Neuronal stem cell (in vitro differentiated cells): Measurements from ENCODE around the gene SNRNP40.

Source experiments
- DNase-seq: peaks from one replicate; pipeline ENCODE4 v3.0.0-alpha.2; 2013; ENCODE audit warnings: low spot score
- H2AFZ ChIP-seq: one replicate; pipeline ENCODE4 v1.6.1; 2013; ENCODE audit warnings: mild to moderate bottlenecking, low read length, inconsistent platforms
- H2AK5ac ChIP-seq: 2 replicates; pipeline ENCODE4 v1.6.1; 2013; ENCODE audit warnings: low read depth, mild to moderate bottlenecking, inconsistent platforms, low read length, moderate library complexity, mixed read lengths
- H2BK120ac ChIP-seq: 2 replicates; pipeline ENCODE4 v1.6.1; 2013; ENCODE audit warnings: low read depth, mild to moderate bottlenecking, inconsistent platforms, low read length, moderate library complexity, mixed read lengths
- H2BK12ac ChIP-seq: one replicate; pipeline ENCODE4 v1.6.1; 2013; ENCODE audit warnings: low read length, inconsistent platforms
- H2BK15ac ChIP-seq: 2 replicates; pipeline ENCODE4 v1.6.1; 2013; ENCODE audit warnings: mild to moderate bottlenecking, low read length, inconsistent platforms, mixed read lengths
- H2BK5ac ChIP-seq: one replicate; pipeline ENCODE4 v1.6.1; 2013; ENCODE audit warnings: inconsistent platforms, mild to moderate bottlenecking, low read length, moderate library complexity
- H3K14ac ChIP-seq: one replicate; pipeline ENCODE4 v1.6.1; 2013; ENCODE audit warnings: low read length, inconsistent platforms
- H3K18ac ChIP-seq: 2 replicates; pipeline ENCODE4 v1.6.1; 2013; ENCODE audit warnings: low read length, inconsistent platforms
- H3K23ac ChIP-seq: 2 replicates; pipeline ENCODE4 v1.6.1; 2013; ENCODE audit warnings: low read depth, mild to moderate bottlenecking, mixed read lengths, low read length, inconsistent platforms; ENCODE audit not compliant: poor library complexity
- H3K27ac ChIP-seq: replicated peaks from 3 replicates; pipeline ENCODE4 v1.5.1; 2013; ENCODE audit warnings: low read length, inconsistent platforms
- H3K27me3 ChIP-seq, 3 experiments: 2 replicates each; pipeline ENCODE4 v1.6.1; 2013; ENCODE audit warnings: low read length in 3 of 3, mild to moderate bottlenecking in 2 of 3, inconsistent platforms in 1 of 3, low read depth in 1 of 3, mixed read lengths in 1 of 3, moderate library complexity in 1 of 3; ENCODE audit not compliant: control insufficient read depth in 3 of 3, insufficient read depth in 3 of 3
- H3K36me3 ChIP-seq, 2 donors: replicated peaks in 1 of 2; 2 replicates each; pipeline ENCODE4 v1.6.1; 2013; ENCODE audit warnings: low read length in 2 of 2; ENCODE audit not compliant: control insufficient read depth in 2 of 2, insufficient read depth in 2 of 2
- H3K4ac ChIP-seq: 2 replicates; pipeline ENCODE4 v1.6.1; 2013; ENCODE audit warnings: inconsistent platforms, mild to moderate bottlenecking, low read length, moderate library complexity
- H3K4me1 ChIP-seq, 2 donors: 1 replicate in 1 of 2; 2 replicates in 1 of 2; pipeline ENCODE4 v1.6.1; 2013; ENCODE audit warnings: low read length in 2 of 2, low read depth in 1 of 2; ENCODE audit not compliant: control insufficient read depth in 2 of 2, insufficient read depth in 1 of 2
- H3K4me2 ChIP-seq: one replicate; pipeline ENCODE4 v1.6.1; 2013; ENCODE audit warnings: mild to moderate bottlenecking, low read length, inconsistent platforms; ENCODE audit not compliant: insufficient read depth, poor library complexity, severe bottlenecking
- H3K4me3 ChIP-seq, 2 donors: 2 replicates each; pipeline ENCODE4 v1.5.1; 2013; ENCODE audit warnings: low read length in 2 of 2, mild to moderate bottlenecking in 2 of 2, inconsistent platforms in 1 of 2, moderate library complexity in 1 of 2
- H3K79me1 ChIP-seq: one replicate; pipeline ENCODE4 v1.6.1; 2013; ENCODE audit warnings: low read depth, mild to moderate bottlenecking, inconsistent platforms, low read length, moderate library complexity
- H3K9ac ChIP-seq: one replicate; pipeline ENCODE4 v1.6.1; 2013; ENCODE audit warnings: mild to moderate bottlenecking, low read depth, low read length, inconsistent platforms; ENCODE audit not compliant: poor library complexity
- H3K9me3 ChIP-seq, 2 donors: replicated peaks in 1 of 2; 2 replicates each; pipeline versions ENCODE3 to v1.6.1; 2013; ENCODE audit warnings: low read length in 2 of 2, mild to moderate bottlenecking in 2 of 2, inconsistent platforms in 1 of 2, low read depth in 1 of 2, mixed read lengths in 1 of 2, moderate library complexity in 1 of 2; ENCODE audit not compliant: control insufficient read depth in 2 of 2, insufficient read depth in 1 of 2
- H4K8ac ChIP-seq: one replicate; pipeline ENCODE4 v1.6.1; 2013; ENCODE audit warnings: low read depth, mild to moderate bottlenecking, inconsistent platforms, low read length, moderate library complexity
- H4K91ac ChIP-seq: one replicate; pipeline ENCODE4 v1.6.1; 2013; ENCODE audit warnings: low read length, low read depth, mild to moderate bottlenecking, inconsistent platforms; ENCODE audit not compliant: poor library complexity
- WGBS, 2 donors: extraction: QIAGEN DNeasy Blood & Tissue Kit; methylation state at CpG; one replicate each; pipeline ENCODE4 v1.1.7; 2013; ENCODE audit warnings: missing lambda C conversion rate in 2 of 2, mixed read lengths in 1 of 2; ENCODE audit not compliant: insufficient read length in 2 of 2, insufficient replicate concordance in 1 of 2; ENCODE audit errors: extremely low coverage in 2 of 2; 5-methylcytosine and 5-hydroxymethylcytosine counted together

The SNRNP40 gene

DNA sequence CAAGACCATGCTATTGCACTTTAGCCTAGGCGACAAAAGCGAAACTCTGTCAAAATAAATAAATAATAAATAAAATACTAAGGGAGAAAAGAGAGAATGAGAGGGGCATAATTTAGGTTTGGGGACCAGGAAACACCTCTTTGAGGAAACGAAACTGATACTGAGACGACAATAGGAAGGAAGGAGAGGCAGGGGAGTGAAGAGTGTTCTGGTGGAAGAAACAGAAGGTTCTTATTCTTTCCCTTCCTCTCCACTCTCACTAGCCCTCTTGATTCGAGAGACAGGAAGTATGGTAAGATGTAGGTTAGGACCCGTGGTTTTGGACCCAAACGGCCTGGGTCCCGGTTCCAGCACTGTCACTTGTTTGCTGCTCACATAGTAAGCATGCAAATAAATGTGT lies 55.3 kb downstream of the SNRNP40 start:
- no peak overlapping the region for H2BK120ac ChIP-seq
- no peak overlapping the region for H3K27ac ChIP-seq
- H3K14ac ChIP-seq = no peak overlapping the region
- WGBS, 2 donors = no CpG with 5 or more reads among the region's 8 CpGs
- no peak overlapping the region for H3K23ac ChIP-seq
- H4K91ac ChIP-seq = no peak overlapping the region
- no peak for DNase-seq
- H2AK5ac ChIP-seq = no peak overlapping the region
- H3K4me1 ChIP-seq = peaks cover 10 to 12% of the 10 kb centered on the region in 2 donors
- H3K4me2 ChIP-seq = no peak overlapping the region
- H3K4ac ChIP-seq = no peak overlapping the region
- H3K9me3 ChIP-seq = no peaks in the 10 kb centered on the region
- no peak overlapping the region for H2BK15ac ChIP-seq
- H3K27me3 ChIP-seq = peaks cover 0 to 15% (median 0%) of the 10 kb centered on the region in 3 experiments
- H3K18ac ChIP-seq = no peak overlapping the region
- no peak overlapping the region for H2BK5ac ChIP-seq
- no peaks in the 10 kb centered on the region for H3K36me3 ChIP-seq
- no peak overlapping the region for H2BK12ac ChIP-seq
- no peak overlapping the region for H4K8ac ChIP-seq
- H3K4me3 ChIP-seq = no peak overlapping the region
- no peak overlapping the region for H3K9ac ChIP-seq
- H2AFZ ChIP-seq = no peak overlapping the region
- no peaks in the 10 kb centered on the region for H3K79me1 ChIP-seq

DNA sequence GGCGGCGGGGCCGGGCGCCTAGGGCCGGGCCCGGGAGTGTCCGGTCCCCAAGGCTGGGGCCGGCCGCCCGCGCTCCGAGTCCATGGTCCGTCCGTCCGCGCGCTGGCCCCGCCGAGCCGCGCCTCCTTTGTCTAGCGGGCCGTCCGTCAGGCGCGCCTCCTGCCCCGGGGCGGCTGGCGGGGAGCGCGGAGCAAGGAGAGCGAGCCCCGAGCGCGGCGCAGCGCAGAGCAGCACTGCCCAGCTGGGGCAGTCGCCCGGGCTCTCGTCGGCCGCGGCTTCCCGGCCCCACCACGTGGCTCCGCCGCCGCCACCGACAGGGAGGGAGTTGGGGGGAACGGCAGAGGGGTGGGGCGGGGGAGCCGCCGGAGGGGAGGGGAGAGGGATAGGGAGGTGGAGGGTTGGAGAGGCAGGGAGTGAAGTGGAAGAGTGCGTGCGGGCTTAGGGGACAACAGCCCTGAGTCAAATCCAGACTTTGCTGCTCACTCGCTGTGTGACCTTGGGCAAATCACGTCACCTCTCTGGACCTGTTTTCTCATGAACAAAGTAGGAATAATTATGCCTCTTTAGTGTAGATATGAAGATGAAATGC lies 56.8 kb downstream of the SNRNP40 start, which contains the start of gene NKAIN1:
TSS of gene NKAIN1 (minus strand) at position 235 of the 589 bp plus-strand sequence. CDS start 340 bp downstream, outside the sequence.
- Histone ChIP-seq H3K4me1 (peaks cover 10 to 12% of the 10 kb centered on the region in 2 donors), H3K4me3 (peak within 1 kb of the TSS; percentile 53 to 84), H2AFZ (peak within 1 kb of the TSS; percentile 81), H3K14ac (peak within 1 kb of the TSS; percentile 83), H2BK120ac (no peak within 1 kb of the TSS), H3K23ac (peak within 1 kb of the TSS; percentile 52), H3K27ac (no peak within 1 kb of the TSS), H3K9ac (peak within 1 kb of the TSS; percentile 88), H2BK15ac (peak within 1 kb of the TSS; percentile 31), H3K9me3 (no peaks in the 10 kb centered on the region), H3K4me2 (peak within 1 kb of the TSS; percentile 92), H3K4ac (no peak within 1 kb of the TSS), H2BK5ac (no peak within 1 kb of the TSS), H3K79me1 (no peaks in the 10 kb centered on the region), H2AK5ac (peak within 1 kb of the TSS; percentile 23), H3K18ac (peak within 1 kb of the TSS; percentile 92), H4K8ac (no peak within 1 kb of the TSS), H4K91ac (no peak within 1 kb of the TSS), H3K36me3 (peaks cover 0 to under 1% of the 10 kb centered on the region in 2 donors), H3K27me3 (peaks cover 0 to 9% (median 0%) of the 10 kb centered on the region in 3 experiments), H2BK12ac (peak within 1 kb of the TSS; percentile 25)
- peak; percentile 64 for DNase-seq
- WGBS, 2 donors = no CpG with 5 or more reads among the region's 57 CpGs

- DNase-seq = peak; percentile 47
- Histone ChIP-seq H2BK120ac (no peak overlapping the region), H4K8ac (no peak overlapping the region), H3K4me2 (peak overlapping the region; percentile 92), H3K4me3 (peak overlapping the region; percentile 53 to 84), H2AK5ac (no peak overlapping the region), H2BK15ac (peak overlapping the region; percentile 31), H2BK12ac (peak overlapping the region; percentile 25), H3K23ac (peak overlapping the region; percentile 52), H3K14ac (peak overlapping the region; percentile 83), H2BK5ac (no peak overlapping the region), H4K91ac (no peak overlapping the region), H3K27ac (no peak overlapping the region), H3K36me3 (peaks cover 0 to 3% of the 10 kb centered on the region in 2 donors), H3K9ac (peak overlapping the region; percentile 88), H3K4me1 (peaks cover 10 to 12% of the 10 kb centered on the region in 2 donors), H3K9me3 (no peaks in the 10 kb centered on the region), H3K4ac (no peak overlapping the region), H3K27me3 (peaks cover 0 to 3% (median 0%) of the 10 kb centered on the region in 3 experiments), H3K18ac (peak overlapping the region; percentile 92), H3K79me1 (no peaks in the 10 kb centered on the region), H2AFZ (peak overlapping the region; percentile 81)
- WGBS, 2 donors = no CpG with 5 or more reads among the region's 56 CpGs
These were observed 57.5 kb downstream of the SNRNP40 start for GRCh38 chr1:31238986-31239613.

DNA sequence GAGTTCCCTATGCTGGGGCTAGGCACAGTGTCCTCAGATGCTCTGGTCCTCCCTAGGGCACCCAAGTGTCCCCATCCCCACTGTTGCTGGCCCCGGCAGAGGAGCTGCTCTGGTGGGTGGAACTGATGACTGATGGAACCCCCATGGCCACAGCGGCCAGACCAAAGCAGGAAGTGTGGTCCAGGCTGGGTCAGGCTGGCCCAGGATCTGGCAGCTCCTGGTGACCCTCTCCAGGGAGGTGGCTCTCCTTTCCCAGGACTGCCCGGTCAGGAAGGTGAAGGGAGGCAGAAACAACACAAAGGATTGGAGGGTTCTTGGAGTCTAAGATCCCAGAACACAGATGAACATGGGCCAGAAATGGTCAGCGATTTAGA lies 58.0 kb downstream of the SNRNP40 start:
- Histone ChIP-seq H3K4ac (no peak overlapping the region), H3K4me1 (peaks cover 10 to 11% of the 10 kb centered on the region in 2 donors), H3K4me3 (peak overlapping the region; percentile 53 to 84), H3K36me3 (peaks cover under 1 to 3% of the 10 kb centered on the region in 2 donors), H3K14ac (no peak overlapping the region), H2AFZ (peak overlapping the region; percentile 81), H3K9me3 (no peaks in the 10 kb centered on the region), H3K18ac (peak overlapping the region; percentile 4), H3K27ac (no peak overlapping the region), H2BK15ac (no peak overlapping the region), H4K8ac (no peak overlapping the region), H2BK120ac (no peak overlapping the region), H2BK5ac (no peak overlapping the region), H3K23ac (no peak overlapping the region), H3K79me1 (no peaks in the 10 kb centered on the region), H3K27me3 (no peaks in the 10 kb centered on the region), H3K4me2 (peak overlapping the region; percentile 92), H2BK12ac (no peak overlapping the region), H4K91ac (no peak overlapping the region), H3K9ac (peak overlapping the region; percentile 88), H2AK5ac (no peak overlapping the region)
- no CpG with 5 or more reads among the region's 4 CpGs for WGBS, 2 donors
- DNase-seq = no peak
